ENCODE measurements around the gene UPK1A. TPM values are rescaled to one million over a fixed set of nuclear protein-coding genes. Genes with fewer than 3 reads are reported as not detected.

Gene UPK1A
- total RNA-seq (not detected), polyA plus RNA-seq (under 1 TPM in 1 of 2 donors, not detected in 1; 0.03 TPM)
- long read RNA-seq, donor 1 = 0 reads
- long read RNA-seq, donor 2 = 0 reads
- long read RNA-seq, donor 3 = 0 reads
- long read RNA-seq, donor 4 = 0 reads
- long read RNA-seq, donor 5 = 0 reads

DNA sequence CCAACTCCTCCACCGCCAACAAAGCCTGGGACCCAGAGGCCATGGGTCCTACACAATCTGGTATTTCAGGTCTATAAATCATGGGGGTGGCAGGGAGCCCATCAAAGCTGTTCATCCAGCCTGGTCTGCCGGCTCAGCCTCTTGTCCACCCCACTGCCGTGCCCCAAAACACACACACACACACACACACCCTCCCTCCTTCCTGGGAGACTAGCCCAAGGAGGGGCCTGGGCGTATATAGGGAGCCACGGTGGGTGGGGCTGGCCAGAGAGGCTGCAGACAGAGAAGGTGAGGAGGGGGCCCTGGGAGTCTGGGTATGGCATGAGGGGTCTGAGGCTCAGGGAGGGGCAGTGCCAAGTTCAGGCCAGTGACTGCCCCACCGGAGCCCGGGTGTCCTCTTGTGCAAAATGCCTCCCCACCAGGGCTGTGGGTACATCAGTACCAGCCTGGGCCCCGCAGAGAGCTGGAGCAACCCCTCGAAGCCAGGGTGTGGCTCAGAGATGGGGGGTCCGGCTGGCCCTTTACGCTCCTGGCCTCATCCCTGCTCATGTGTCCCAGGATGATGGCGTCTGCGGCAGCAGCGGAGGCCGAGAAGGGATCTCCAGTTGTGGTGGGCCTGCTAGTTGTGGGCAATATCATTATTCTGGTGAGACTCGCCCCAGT lies at the start of gene UPK1A:
UPK1A (plus strand) TSS at position 267 of the 663 bp plus-strand sequence; CDS start at position 563, 296 bp downstream.
- TF ChIP-seq, protein P1, sequence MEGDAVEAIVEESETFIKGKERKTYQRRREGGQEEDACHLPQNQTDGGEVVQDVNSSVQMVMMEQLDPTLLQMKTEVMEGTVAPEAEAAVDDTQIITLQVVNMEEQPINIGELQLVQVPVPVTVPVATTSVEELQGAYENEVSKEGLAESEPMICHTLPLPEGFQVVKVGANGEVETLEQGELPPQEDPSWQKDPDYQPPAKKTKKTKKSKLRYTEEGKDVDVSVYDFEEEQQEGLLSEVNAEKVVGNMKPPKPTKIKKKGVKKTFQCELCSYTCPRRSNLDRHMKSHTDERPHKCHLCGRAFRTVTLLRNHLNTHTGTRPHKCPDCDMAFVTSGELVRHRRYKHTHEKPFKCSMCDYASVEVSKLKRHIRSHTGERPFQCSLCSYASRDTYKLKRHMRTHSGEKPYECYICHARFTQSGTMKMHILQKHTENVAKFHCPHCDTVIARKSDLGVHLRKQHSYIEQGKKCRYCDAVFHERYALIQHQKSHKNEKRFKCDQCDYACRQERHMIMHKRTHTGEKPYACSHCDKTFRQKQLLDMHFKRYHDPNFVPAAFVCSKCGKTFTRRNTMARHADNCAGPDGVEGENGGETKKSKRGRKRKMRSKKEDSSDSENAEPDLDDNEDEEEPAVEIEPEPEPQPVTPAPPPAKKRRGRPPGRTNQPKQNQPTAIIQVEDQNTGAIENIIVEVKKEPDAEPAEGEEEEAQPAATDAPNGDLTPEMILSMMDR (IDR thresholded peaks at IDR 0.05; ENCODE audit: control extremely low read depth, extremely low read depth) = no peak
- Histone ChIP-seq H3K27me3 (ENCODE audit: control insufficient read depth in 3 of 3, insufficient read depth in 3 of 3, low read length in 2 of 3) (peaks cover 0 to 3% (median 2%) of the 10 kb centered on the region in 3 donors), H3K27ac (ENCODE audit: low read depth in 1 of 2, low read length in 1 of 2) (no peak within 1 kb of the TSS), H3K4me1 (ENCODE audit: control insufficient read depth in 5 of 5, insufficient read depth in 5 of 5, low read length in 5 of 5) (no peaks in the 10 kb centered on the region), H3K9ac (ENCODE audit: insufficient read depth in 1 of 2, low read length in 2 of 2) (no peak within 1 kb of the TSS), H3K36me3 (ENCODE audit: control insufficient read depth in 4 of 4, insufficient read depth in 4 of 4, low read length in 4 of 4) (peaks cover 2 to 7% (median 6%) of the 10 kb centered on the region in 4 donors), H3K4me3 (no peak within 1 kb of the TSS), H3K9me3 (ENCODE audit: control insufficient read depth in 4 of 4, insufficient read depth in 3 of 4, low read length in 3 of 4) (no peaks in the 10 kb centered on the region)
- DNase-seq = no peak
- WGBS, 2 donors = 74 to 77% methylated on average over 16 of the region's 16 CpGs
- no peak for ATAC-seq (ENCODE audit: insufficient read depth, low FRiP score)

- Histone ChIP-seq H3K4me1 (ENCODE audit: control insufficient read depth in 5 of 5, insufficient read depth in 5 of 5, low read length in 5 of 5) (no peaks in the 10 kb centered on the region), H3K4me3 (no peak overlapping the region), H3K36me3 (ENCODE audit: control insufficient read depth in 4 of 4, insufficient read depth in 4 of 4, low read length in 4 of 4) (peaks cover 0 to 19% (median 11%) of the 10 kb centered on the region in 4 donors), H3K9me3 (ENCODE audit: control insufficient read depth in 4 of 4, insufficient read depth in 3 of 4, low read length in 3 of 4) (no peaks in the 10 kb centered on the region), H3K27ac (ENCODE audit: low read depth in 1 of 2, low read length in 1 of 2) (no peak overlapping the region), H3K27me3 (ENCODE audit: control insufficient read depth in 3 of 3, insufficient read depth in 3 of 3, low read length in 2 of 3) (no peaks in the 10 kb centered on the region), H3K9ac (ENCODE audit: insufficient read depth in 1 of 2, low read length in 2 of 2) (no peak overlapping the region)
- TF ChIP-seq, protein P1 (IDR thresholded peaks at IDR 0.05; ENCODE audit: control extremely low read depth, extremely low read depth) = no peak
- DNase-seq (no peak), ATAC-seq (ENCODE audit: insufficient read depth, low FRiP score) (no peak)
- 88 to 91% methylated on average over 7 of the region's 7 CpGs for WGBS, 2 donors
Observed at GRCh38 chr19:35618857-35619256, 47.5 kb upstream of the UPK1A start.

DNA sequence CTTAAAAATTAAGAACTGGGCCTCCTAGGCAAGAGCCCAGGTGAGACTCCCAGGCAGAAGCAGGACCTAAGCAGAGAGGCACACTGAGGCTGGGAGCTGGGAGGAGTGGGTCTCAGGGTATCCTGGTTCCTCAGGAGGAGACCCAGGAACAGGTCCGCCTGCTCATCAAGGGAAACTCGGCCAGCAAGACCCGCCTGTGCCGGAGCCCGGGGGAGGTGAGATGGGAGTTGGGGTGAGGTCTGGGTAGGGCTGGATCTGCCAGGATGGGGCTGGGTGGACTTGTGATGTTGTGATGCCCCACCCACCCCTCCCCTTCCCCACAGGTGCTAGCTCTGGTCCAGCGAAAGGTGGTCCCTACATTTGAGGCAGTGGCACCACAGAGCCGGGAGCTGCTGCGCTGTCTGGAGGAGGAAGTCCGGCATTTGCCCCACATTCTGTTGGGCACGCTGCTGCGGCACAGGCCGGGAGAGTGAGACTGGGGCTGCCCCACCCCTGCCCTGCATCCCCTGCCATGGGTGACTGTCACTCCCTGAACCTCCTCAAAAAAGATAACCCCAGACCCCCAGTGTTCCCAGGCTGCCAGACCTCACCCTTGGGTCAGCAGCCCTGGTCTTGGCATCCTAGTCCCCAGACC lies 46.9 kb upstream of the UPK1A start:
- no peak for DNase-seq
- Histone ChIP-seq H3K4me3 (no peak overlapping the region), H3K27me3 (ENCODE audit: control insufficient read depth in 3 of 3, insufficient read depth in 3 of 3, low read length in 2 of 3) (no peaks in the 10 kb centered on the region), H3K4me1 (ENCODE audit: control insufficient read depth in 5 of 5, insufficient read depth in 5 of 5, low read length in 5 of 5) (no peaks in the 10 kb centered on the region), H3K36me3 (ENCODE audit: control insufficient read depth in 4 of 4, insufficient read depth in 4 of 4, low read length in 4 of 4) (peaks cover 0 to 19% (median 11%) of the 10 kb centered on the region in 4 donors), H3K9ac (ENCODE audit: insufficient read depth in 1 of 2, low read length in 2 of 2) (no peak overlapping the region), H3K9me3 (ENCODE audit: control insufficient read depth in 4 of 4, insufficient read depth in 3 of 4, low read length in 3 of 4) (no peaks in the 10 kb centered on the region), H3K27ac (ENCODE audit: low read depth in 1 of 2, low read length in 1 of 2) (no peak overlapping the region)
- no peak for ATAC-seq (ENCODE audit: insufficient read depth, low FRiP score)
- TF ChIP-seq, protein P1 (IDR thresholded peaks at IDR 0.05; ENCODE audit: control extremely low read depth, extremely low read depth) = no peak
- WGBS, 2 donors = 97 to 99% methylated on average over 11 to 12 of the region's 12 CpGs

Data from lung (tissue), 16 donors.